Naive thymus-derived CD8-positive, alpha-beta T cell (primary cell): ENCODE measurements around the gene SH3RF2. TPM values are rescaled to one million over a fixed set of nuclear protein-coding genes. Genes with fewer than 3 reads are reported as not detected.
"Not testable (repeated sequence)": the region's sequence is repeated elsewhere in the genome, so short reads cannot be mapped to it uniquely, and the experiment has no call there.

Source experiments
- ATAC-seq, 2 donors: fragments of 150-1000 bp; cut with Tn5 transposase in 1 of 2; sonication (Bioruptor Pico), chemical (Tn5 transposase) in 1 of 2; 1 replicate in 1 of 2; 2 replicates in 1 of 2; pipeline ENCODE4 v1.10.0; 2021; ENCODE audit warnings: mild to moderate bottlenecking in 2 of 2, moderate library complexity in 2 of 2
- POLR2A ChIA-PET: fragments of 350-600 bp; sonication (Branson Sonifier 250); formaldehyde crosslinking; loops from one replicate; lab custom pipeline; 2021; ENCODE audit warnings: antibody characterized with exemption; lab: Charles Lee
- DNase-seq, 10 donors: peaks; one replicate each; pipeline versions ENCODE4 v3.0.0 to v3.0.0-alpha.2; 2020 to 2022
- H3K27ac Mint-ChIP-seq, 10 donors: one replicate each; pipeline ENCODE4 v1.8.0; 2020 to 2022; ENCODE audit warnings: mild to moderate bottlenecking in 10 of 10, mixed read lengths in 10 of 10, moderate library complexity in 4 of 10, inconsistent platforms in 1 of 10
- H3K27me3 Mint-ChIP-seq, 5 donors: one replicate each; pipeline ENCODE4 v1.8.0; 2021 to 2022; ENCODE audit warnings: mixed read lengths in 5 of 5
- H3K36me3 Mint-ChIP-seq, 3 donors: one replicate each; pipeline ENCODE4 v1.8.0; 2020 to 2022; ENCODE audit warnings: mixed read lengths in 3 of 3, mild to moderate bottlenecking in 2 of 3, inconsistent platforms in 1 of 3
- H3K4me1 Mint-ChIP-seq, 4 donors: one replicate each; pipeline ENCODE4 v1.8.0; 2021 to 2022; ENCODE audit warnings: mixed read lengths in 4 of 4
- H3K4me3 Mint-ChIP-seq, 10 donors: one replicate each; pipeline ENCODE4 v1.8.0; 2020 to 2022; ENCODE audit warnings: mild to moderate bottlenecking in 10 of 10, mixed read lengths in 10 of 10, moderate library complexity in 6 of 10, inconsistent platforms in 1 of 10
- H3K9me3 Mint-ChIP-seq, 9 donors: one replicate each; pipeline ENCODE4 v1.8.0; 2020 to 2022; ENCODE audit warnings: mixed read lengths in 9 of 9, mild to moderate bottlenecking in 3 of 9, inconsistent platforms in 1 of 9, moderate library complexity in 1 of 9
- polyA plus RNA-seq, 3 donors: library from polyadenylated mRNA; unstranded; fragments of 300-500 nt; fragmentation: Illumina TruSeq; gene quantifications; one replicate each; pipeline ENCODE4 v1.2.3, GENCODE V29; 2021
- total RNA-seq, 8 experiments: library from RNA in 2 of 8; stranded (reverse) in 2 of 8; gene quantifications; one replicate each; pipeline ENCODE4 v1.2.3 and lab custom pipeline; 2021 to 2026

SH3RF2 gene
- total and polyA plus RNA-seq, 5 experiments from 2014 or later, result not detected

DNA sequence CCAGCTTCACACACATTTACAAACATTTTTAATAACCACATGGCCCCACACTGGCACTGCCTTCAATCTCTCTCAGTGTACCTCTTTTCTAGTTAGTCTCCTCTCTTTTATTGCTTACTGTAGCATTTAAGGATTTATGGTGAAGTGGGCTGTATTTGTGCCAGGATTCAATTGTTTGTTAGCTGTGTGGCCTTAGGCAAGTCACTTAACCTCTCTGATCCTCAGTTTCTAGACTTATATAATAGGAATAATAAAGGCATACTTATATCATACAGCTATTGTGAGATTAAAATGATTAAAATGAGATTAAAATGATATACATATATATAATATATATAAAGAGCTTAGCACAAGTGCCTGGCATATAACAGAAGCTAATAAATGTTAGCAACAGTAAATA, 6.4 kb downstream of the SH3RF2 start:
- Mint-ChIP-seq H3K4me1 (no peaks in the 10 kb centered on the region), H3K27me3 (peaks cover 4 to 40% (median 14%) of the 10 kb centered on the region in 5 donors), H3K27ac (no peak overlapping the region), H3K9me3 (no peaks in the 10 kb centered on the region), H3K4me3 (no peak overlapping the region), H3K36me3 (no peaks in the 10 kb centered on the region)
- DNase-seq (no peak), ATAC-seq (no peak)
- POLR2A ChIA-PET, result no interaction called here

DNA sequence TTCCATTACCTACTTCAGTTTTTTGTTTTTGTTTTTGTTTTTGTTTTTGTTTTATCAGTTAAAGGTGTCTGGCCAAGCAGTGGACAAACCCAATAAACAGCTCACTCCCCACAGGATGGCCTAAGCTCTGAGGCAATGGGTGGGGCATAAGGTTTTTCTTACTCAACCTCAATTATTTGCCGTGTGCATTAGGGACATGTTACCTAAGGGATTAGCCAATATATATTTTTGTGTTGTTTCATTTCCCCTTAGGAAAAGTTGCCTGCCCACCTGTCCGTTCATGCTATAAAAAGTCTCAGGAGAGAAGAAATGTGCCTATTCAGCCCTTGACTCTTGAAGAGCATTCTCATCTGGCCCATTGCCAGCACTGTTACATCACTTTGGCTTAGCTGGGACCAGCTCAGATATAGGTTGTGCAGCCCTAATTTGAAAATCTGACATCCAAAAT, 7.3 kb downstream of the SH3RF2 start:
- no peak overlapping the region for H3K27ac Mint-ChIP-seq
- peaks cover 3 to 37% (median 9%) of the 10 kb centered on the region in 5 donors for H3K27me3 Mint-ChIP-seq
- POLR2A ChIA-PET, result no interaction called here
- no peaks in the 10 kb centered on the region for H3K9me3 Mint-ChIP-seq
- no peak overlapping the region for H3K4me3 Mint-ChIP-seq
- no peak for DNase-seq
- no peaks in the 10 kb centered on the region for H3K36me3 Mint-ChIP-seq
- no peaks in the 10 kb centered on the region for H3K4me1 Mint-ChIP-seq
- ATAC-seq, result no peak

DNA sequence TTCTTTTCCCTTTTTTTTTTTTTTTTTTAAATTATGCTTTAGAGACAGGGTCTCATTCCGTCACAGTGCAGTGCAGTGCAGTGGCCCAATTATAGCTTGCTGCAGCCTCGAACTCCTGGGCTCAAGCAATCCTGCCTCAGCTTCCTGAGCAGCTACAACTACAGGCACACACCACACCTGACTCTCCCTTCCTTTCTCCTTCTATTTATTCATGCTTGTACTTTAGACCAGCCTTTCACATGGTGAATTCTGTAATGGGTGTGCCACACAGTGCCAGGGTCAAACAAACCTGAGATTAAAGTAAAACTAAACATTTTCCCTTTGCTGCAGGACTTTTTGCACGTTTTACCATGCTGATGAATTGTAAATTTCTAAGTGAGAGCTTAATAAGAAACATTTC, 8.0 kb downstream of the SH3RF2 start:
- POLR2A ChIA-PET, result interaction anchor here (0.8 kb wide), 1 partner anchor 10 kb away, joined by 3 read pairs; no protein-coding TSS in a partner anchor
- Mint-ChIP-seq H3K27me3 (peaks cover 3 to 33% (median 9%) of the 10 kb centered on the region in 5 donors), H3K4me3 (no peak overlapping the region), H3K36me3 (no peaks in the 10 kb centered on the region), H3K9me3 (no peaks in the 10 kb centered on the region), H3K27ac (no peak overlapping the region), H3K4me1 (no peaks in the 10 kb centered on the region)
- DNase-seq (no peak), ATAC-seq (no peak)

DNA sequence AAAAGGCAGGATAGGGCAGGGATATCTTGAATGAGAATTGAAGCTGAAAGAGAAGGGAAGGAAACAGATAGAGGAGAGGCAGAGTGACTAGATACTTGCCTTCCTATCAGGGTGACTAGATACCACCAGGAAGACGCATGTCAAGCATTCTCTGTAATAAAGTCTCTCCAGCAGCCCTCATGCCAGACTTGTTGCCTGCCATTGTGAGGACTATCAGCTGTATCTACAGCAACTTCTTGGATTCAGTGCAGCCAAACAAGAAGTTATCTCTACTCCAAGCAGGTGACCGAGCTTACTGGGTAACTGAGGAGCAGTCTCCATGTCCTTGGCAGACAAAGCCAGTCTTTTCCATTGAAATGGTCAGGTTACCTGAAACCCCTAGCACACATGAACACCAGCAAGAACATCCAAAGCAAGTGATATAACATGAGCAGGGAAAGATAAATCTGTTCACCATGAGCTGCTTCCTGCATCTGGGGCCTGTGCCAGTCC, 9.3 kb downstream of the SH3RF2 start:
- Mint-ChIP-seq H3K36me3 (no peaks in the 10 kb centered on the region), H3K4me1 (no peaks in the 10 kb centered on the region), H3K27me3 (peaks cover under 1 to 27% (median 9%) of the 10 kb centered on the region in 5 donors), H3K9me3 (no peaks in the 10 kb centered on the region), H3K27ac (no peak overlapping the region), H3K4me3 (no peak overlapping the region)
- no peak for ATAC-seq
- POLR2A ChIA-PET, result no interaction called here
- no peak for DNase-seq

DNA sequence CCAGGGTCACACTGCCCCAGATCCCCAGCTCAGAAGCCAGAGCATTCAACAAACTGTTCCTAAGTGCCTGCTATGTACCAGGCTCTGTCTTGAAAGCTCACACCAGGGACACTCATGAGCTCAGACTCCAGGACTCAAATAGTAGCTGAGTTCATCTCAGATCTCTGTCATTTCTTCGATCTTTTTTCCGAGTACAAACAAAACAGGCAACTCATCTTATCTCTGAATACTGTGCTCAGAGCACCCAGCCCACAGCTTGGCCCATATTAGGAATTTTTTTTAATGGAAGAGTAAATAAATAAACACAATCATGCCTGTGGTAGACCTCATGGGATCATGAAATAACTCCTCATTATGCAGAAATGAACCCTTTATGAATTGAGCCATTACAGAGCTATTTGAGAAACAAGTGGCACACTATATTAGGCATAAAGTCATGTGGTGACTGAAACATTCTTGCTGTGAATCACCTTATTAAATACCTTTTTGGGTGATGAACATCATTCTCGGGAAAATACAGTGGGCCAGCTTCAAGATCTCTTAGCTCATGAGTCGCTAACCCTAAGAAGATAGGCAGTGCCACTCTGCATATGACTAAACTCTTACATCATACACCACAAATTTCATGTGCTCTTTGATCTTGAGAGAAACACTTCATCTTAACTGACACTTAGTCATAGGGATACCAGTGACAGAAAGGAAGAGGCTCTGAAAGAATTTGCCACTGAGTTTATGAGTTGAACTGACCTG, 9.9 kb downstream of the SH3RF2 start:
- Mint-ChIP-seq H3K27ac (no peak overlapping the region), H3K36me3 (no peaks in the 10 kb centered on the region), H3K4me1 (no peaks in the 10 kb centered on the region), H3K9me3 (no peaks in the 10 kb centered on the region), H3K4me3 (no peak overlapping the region), H3K27me3 (peaks cover 0 to 27% (median 9%) of the 10 kb centered on the region in 5 donors)
- ATAC-seq, result no peak
- POLR2A ChIA-PET, result no interaction called here
- DNase-seq, result no peak

DNA sequence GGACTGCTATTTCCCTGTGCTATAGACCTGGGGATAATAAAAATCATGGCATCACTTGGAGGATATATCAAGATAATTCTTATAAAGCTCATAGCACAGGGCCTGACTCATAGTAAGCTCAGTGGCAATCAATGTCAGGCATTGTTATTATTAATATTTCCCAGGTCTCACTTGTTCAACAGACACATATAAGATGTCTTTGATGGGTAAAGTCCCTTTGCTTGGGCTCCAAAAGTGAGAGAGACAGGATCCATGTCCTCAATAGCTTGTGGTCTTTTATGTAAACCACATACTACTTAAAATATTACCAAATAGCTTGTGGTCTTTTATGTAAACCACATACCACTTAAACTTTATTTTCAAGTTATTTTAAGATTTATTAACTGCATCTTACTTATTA, 11.2 kb downstream of the SH3RF2 start:
- Mint-ChIP-seq H3K4me1 (no peaks in the 10 kb centered on the region), H3K36me3 (no peaks in the 10 kb centered on the region), H3K9me3 (no peaks in the 10 kb centered on the region), H3K27ac (no peak overlapping the region), H3K4me3 (no peak overlapping the region), H3K27me3 (peaks cover 0 to 27% (median 7%) of the 10 kb centered on the region in 5 donors)
- no peak for DNase-seq
- no peak for ATAC-seq
- POLR2A ChIA-PET, result no interaction called here

DNA sequence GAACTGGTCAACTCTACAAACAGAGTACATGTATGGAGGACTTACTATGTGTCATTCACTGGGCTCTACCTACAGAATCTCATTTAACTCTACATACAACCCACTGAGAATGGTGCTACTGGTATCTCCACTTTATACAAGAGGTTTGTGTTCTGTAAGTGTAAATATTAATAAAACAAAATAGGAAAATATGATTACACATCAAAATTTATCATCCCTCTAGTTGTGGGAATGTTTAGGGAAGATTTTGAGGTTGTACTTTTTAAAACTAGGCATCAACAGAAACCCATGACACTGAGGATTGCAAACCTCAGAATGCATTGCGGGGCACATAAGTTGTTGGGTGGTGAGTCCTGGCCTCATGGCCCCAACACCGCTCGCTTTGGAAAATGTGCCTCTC, 11.7 kb downstream of the SH3RF2 start:
- no peak for ATAC-seq
- Mint-ChIP-seq H3K27ac (no peak overlapping the region), H3K36me3 (no peaks in the 10 kb centered on the region)

DNA sequence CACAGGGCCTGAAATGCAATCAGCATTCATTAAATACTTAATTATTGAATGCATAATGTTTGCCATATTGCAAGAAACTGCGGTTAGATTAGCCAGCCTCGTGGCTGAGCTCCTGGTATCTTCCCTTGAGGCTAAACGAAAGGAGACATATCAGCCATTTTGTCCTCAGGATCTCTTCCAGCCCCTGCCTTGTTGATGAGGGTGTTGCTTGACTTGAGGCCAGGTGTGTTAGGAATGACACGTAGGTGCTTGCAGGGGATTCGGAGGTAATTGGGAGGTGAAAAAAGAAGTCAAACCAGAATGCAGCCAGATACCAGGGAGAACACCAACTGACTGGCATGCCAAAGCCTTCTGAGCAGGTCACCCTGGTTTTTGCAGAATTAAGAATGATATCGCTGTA, 12.5 kb downstream of the SH3RF2 start:
- no peak overlapping the region for H3K27ac Mint-ChIP-seq
- H3K36me3 Mint-ChIP-seq, result no peaks in the 10 kb centered on the region
- no peak for DNase-seq
- peaks cover 3 to 26% (median 11%) of the 10 kb centered on the region in 5 donors for H3K27me3 Mint-ChIP-seq
- H3K4me3 Mint-ChIP-seq, result no peak overlapping the region
- POLR2A ChIA-PET, result no interaction called here
- H3K4me1 Mint-ChIP-seq, result no peaks in the 10 kb centered on the region
- no peaks in the 10 kb centered on the region for H3K9me3 Mint-ChIP-seq
- ATAC-seq, result no peak

More for the DNA sequence above, 11.7 kb downstream of the SH3RF2 start:
- Mint-ChIP-seq H3K27me3 (peaks cover 0 to 23% (median 7%) of the 10 kb centered on the region in 5 donors), H3K9me3 (no peaks in the 10 kb centered on the region), H3K4me1 (no peaks in the 10 kb centered on the region), H3K4me3 (no peak overlapping the region)
- POLR2A ChIA-PET, result no interaction called here
- DNase-seq, result no peak

DNA sequence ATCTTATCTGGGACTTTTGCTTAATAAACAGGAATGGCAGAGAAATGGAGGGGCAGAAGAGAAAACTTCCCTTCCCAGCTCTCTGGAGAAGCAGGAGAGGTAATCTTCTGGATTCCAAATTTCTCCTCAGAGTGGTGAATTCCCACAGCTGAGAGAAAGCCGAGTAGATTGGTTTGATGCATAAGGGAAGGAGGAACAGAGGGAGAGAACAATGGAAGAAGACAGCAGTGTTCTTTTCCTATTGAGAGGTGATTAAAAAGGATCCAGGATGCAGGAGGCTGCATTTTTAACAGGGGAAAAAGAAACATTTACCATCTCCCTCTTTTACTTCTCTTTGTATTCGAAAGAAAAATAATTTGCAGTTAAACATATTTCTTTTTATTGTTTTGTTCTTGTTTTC, 13.1 kb downstream of the SH3RF2 start:
- no peak for ATAC-seq
- Mint-ChIP-seq H3K4me1 (no peaks in the 10 kb centered on the region), H3K36me3 (no peaks in the 10 kb centered on the region), H3K27ac (no peak overlapping the region), H3K27me3 (peaks cover 3 to 27% (median 11%) of the 10 kb centered on the region in 5 donors), H3K9me3 (peaks cover 0 to 2% (median 0%) of the 10 kb centered on the region in 9 donors), H3K4me3 (no peak overlapping the region)
- no peak for DNase-seq
- POLR2A ChIA-PET, result no interaction called here

DNA sequence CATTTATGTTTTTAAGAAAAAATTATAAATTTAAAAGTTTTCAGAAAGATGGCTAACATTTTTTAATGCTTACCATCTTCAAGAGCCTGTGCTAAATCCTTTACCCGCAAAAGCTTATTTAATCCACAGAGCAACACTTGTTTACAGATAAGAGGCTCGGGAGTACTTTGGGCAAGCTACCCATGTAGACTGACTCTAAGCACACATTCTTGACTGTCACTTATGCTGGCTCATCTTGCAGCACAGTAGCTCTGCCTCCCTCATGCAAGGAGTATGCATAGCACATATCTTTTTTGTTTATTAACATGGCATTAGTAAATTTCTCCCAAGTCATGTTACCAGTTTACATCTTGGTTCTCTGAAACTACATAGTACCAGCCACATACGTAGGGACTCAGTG, 14.7 kb downstream of the SH3RF2 start:
- ATAC-seq (no peak), DNase-seq (no peak)
- Mint-ChIP-seq H3K36me3 (no peaks in the 10 kb centered on the region), H3K9me3 (peaks cover 0 to 4% (median 0%) of the 10 kb centered on the region in 9 donors), H3K27me3 (peaks cover 4 to 30% (median 14%) of the 10 kb centered on the region in 5 donors), H3K27ac (no peak overlapping the region), H3K4me3 (no peak overlapping the region), H3K4me1 (no peaks in the 10 kb centered on the region)
- POLR2A ChIA-PET, result no interaction called here

DNA sequence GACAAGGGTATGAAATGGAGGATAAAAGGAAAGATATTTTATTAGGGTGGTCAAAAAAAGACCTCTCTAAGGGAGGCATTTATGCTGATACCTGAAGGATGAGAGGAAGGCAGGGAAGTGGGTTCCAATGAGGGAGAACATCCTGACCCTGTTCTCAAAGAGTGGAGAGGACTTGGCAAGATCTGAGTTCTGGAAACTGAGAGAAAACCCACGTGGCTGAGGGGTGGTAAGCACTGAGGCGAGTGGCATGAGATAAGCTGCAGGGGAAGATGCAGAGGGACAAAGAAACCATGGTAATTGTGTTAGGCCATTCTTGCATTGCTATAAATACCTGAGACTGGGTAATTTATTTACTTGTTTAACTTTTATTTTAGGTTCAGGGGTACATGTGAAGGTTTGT, 16.8 kb downstream of the SH3RF2 start:
- H3K27me3 Mint-ChIP-seq, result peaks cover 4 to 30% (median 14%) of the 10 kb centered on the region in 5 donors
- POLR2A ChIA-PET, result no interaction called here
- H3K4me3 Mint-ChIP-seq, result no peak overlapping the region
- H3K9me3 Mint-ChIP-seq, result peaks cover 0 to 4% (median 0%) of the 10 kb centered on the region in 9 donors
- no peak for ATAC-seq
- no peak overlapping the region for H3K27ac Mint-ChIP-seq
- DNase-seq, result no peak
- no peaks in the 10 kb centered on the region for H3K4me1 Mint-ChIP-seq
- H3K36me3 Mint-ChIP-seq, result no peaks in the 10 kb centered on the region

DNA sequence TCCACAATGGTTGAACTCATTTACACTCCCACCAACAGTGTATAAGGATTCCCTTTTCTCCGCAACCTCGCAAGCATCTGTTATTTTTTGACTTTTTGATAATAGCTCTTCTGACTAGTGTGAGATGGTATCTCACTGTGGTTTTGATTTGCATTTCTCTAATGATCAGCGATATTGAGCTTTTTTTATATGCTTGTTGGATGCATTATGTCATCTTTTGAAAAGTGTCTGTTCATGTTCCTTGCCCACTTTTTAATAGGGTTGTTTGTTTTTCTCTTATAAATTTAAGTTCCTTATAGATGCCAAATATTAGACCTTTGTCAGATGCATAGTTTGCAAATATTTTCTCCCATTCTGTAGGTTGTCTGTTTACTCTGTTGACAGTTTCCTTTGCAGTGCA, 17.8 kb downstream of the SH3RF2 start:
- ATAC-seq, H3K4me1 Mint-ChIP-seq, H3K36me3 Mint-ChIP-seq, H3K4me3 Mint-ChIP-seq, POLR2A ChIA-PET, H3K9me3 Mint-ChIP-seq, H3K27ac Mint-ChIP-seq, DNase-seq: not testable (repeated sequence)
- peaks cover 4 to 30% (median 14%) of the 10 kb centered on the region in 5 donors for H3K27me3 Mint-ChIP-seq

DNA sequence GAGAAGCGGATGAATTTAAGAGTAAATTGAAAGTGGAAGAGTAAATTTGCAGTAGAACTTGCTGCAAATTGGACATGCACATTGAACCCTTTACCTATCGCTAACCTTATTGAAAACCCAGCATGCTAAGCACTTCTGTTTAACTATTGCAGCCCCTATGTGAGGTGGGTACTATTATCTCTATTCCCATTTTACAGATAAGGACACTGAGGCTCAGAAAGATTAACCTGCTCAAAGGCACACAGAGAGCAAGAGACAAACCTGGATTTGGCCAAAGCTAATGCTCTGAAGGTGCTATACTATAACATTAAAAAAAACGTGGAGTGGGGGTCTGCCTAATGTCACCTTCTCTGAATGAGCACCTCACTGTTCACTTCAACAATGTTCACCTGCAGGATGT, 21.0 kb downstream of the SH3RF2 start:
- no peaks in the 10 kb centered on the region for H3K4me1 Mint-ChIP-seq
- ATAC-seq, result no peak
- H3K36me3 Mint-ChIP-seq, result no peaks in the 10 kb centered on the region
- H3K27ac Mint-ChIP-seq, result no peak overlapping the region
- no peak overlapping the region for H3K4me3 Mint-ChIP-seq
- POLR2A ChIA-PET, result no interaction called here
- H3K27me3 Mint-ChIP-seq, result peaks cover 4 to 21% (median 10%) of the 10 kb centered on the region in 5 donors
- DNase-seq, result no peak
- H3K9me3 Mint-ChIP-seq, result peaks cover 0 to 4% (median 0%) of the 10 kb centered on the region in 9 donors
